Measurements from ENCODE around the gene MPDZ. TPM values are rescaled to one million over a fixed set of nuclear protein-coding genes. Genes with fewer than 3 reads are reported as not detected.
A peak's percentile ranks its signal among the peaks of the same experiment; 100 is the strongest.

The MPDZ gene
- total RNA-seq, 1 experiment from 2014 or later, result not detected

DNA sequence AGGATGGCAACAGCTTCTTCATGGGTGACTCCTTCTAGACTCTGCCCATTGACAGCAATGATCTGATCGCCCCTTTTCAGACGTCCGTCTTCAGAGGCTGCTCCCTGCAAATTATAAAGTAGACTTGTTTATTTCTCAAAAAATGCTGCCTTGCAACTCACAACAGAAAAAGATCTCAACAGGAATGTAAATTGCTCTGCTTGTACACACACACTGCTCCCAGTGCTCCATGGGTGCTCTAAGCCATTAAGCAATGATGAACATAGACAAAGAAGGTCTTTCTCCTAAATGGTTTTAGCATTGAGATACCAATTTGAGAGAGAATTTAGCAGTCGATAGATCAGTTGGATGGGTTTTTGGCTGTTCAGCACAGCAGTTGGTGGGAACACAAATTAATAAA is 172.5 kb downstream of the MPDZ start:
- H3K27ac ChIP-seq (ENCODE audit: low read length), result no peak overlapping the region
- no peak for DNase-seq
- H3K4me3 ChIP-seq (ENCODE audit: low read length), result no peak overlapping the region
- H3K4me1 ChIP-seq (ENCODE audit: low read length), result no peaks in the 10 kb centered on the region
- H3K27me3 ChIP-seq (ENCODE audit: low read length), result no peaks in the 10 kb centered on the region
- no peaks in the 10 kb centered on the region for H3K36me3 ChIP-seq (ENCODE audit: insufficient read depth, low read length)
- H4K20me1 ChIP-seq (ENCODE audit: insufficient read depth, low read depth, low read length), result no peaks in the 10 kb centered on the region
- no peaks in the 10 kb centered on the region for H3K9me2 ChIP-seq (replicated peaks; ENCODE audit: insufficient read depth, low read length)
- H3K79me2 ChIP-seq (ENCODE audit: low read length), result no peaks in the 10 kb centered on the region
- H3K9ac ChIP-seq (ENCODE audit: low read length), result no peak overlapping the region
- H3K4me2 ChIP-seq (ENCODE audit: low read depth, low read length, poor library complexity, severe bottlenecking), result no peak overlapping the region
- no peaks in the 10 kb centered on the region for H3K9me3 ChIP-seq (ENCODE audit: low read length)
- H2AFZ ChIP-seq (ENCODE audit: low read length), result no peak overlapping the region

DNA sequence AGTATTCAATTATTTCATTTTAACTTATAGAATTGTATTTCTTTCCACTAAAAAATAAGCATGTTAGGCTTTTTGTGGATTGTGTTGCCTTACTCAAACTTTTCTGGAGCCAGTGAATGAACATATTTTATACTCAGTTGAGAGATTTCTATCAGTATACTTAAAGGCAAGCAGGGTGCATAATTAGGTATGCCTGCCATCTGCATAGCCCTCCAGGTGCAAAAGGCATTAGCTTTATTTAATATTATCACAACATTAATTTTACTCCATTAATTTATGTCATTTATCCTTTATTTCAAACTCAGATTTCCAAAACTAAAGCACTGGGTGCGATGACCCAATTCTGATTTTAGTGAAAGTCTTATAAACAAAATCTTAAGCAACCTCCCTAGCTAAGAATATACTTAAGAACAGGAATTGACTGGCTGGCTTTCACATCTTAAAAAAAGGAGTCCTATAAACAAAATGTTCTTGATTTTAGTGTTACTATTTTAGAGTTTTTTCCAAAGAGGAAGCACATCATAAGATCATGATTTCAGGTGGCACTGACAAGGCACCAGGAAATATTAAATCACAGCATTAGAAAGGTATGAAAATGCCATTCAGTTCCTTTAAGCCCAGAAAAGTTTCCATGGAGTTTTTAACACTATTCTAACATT is 178.4 kb downstream of the MPDZ start:
- DNase-seq, result no peak
- Histone ChIP-seq H3K9ac (ENCODE audit: low read length) (no peak overlapping the region), H3K36me3 (ENCODE audit: insufficient read depth, low read length) (no peaks in the 10 kb centered on the region), H3K4me1 (ENCODE audit: low read length) (no peaks in the 10 kb centered on the region), H2AFZ (ENCODE audit: low read length) (no peak overlapping the region), H3K27ac (ENCODE audit: low read length) (no peak overlapping the region), H3K4me2 (ENCODE audit: low read depth, low read length, poor library complexity, severe bottlenecking) (no peak overlapping the region), H3K9me3 (ENCODE audit: low read length) (no peaks in the 10 kb centered on the region), H3K9me2 (replicated peaks; ENCODE audit: insufficient read depth, low read length) (no peaks in the 10 kb centered on the region), H3K27me3 (ENCODE audit: low read length) (no peaks in the 10 kb centered on the region), H3K4me3 (ENCODE audit: low read length) (no peak overlapping the region), H3K79me2 (ENCODE audit: low read length) (no peaks in the 10 kb centered on the region), H4K20me1 (ENCODE audit: insufficient read depth, low read depth, low read length) (no peaks in the 10 kb centered on the region)

DNA sequence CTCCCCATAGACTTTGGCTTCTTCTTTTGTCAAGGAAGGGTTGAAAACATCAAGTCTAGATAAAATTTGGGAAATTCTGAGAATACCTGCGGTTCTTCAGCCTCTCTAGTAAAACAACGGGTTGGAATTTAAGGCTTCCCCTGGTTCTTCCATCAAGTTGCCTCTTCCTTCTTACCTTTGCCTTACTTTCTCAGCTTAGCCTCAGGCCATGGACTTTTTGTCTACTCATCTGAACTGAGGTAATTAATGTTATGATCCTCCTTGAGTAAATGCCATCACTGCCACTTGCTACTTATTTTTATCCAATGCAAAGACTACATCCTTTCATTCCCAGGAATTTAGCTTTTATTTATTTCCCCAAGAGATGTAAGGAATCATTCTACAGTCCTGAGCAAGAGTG is 184.4 kb downstream of the MPDZ start:
- Histone ChIP-seq H3K9ac (ENCODE audit: low read length) (no peak overlapping the region), H4K20me1 (ENCODE audit: insufficient read depth, low read depth, low read length) (no peaks in the 10 kb centered on the region), H3K4me3 (ENCODE audit: low read length) (no peak overlapping the region), H3K4me1 (ENCODE audit: low read length) (no peaks in the 10 kb centered on the region), H3K27ac (ENCODE audit: low read length) (no peak overlapping the region), H3K9me3 (ENCODE audit: low read length) (no peaks in the 10 kb centered on the region), H3K27me3 (ENCODE audit: low read length) (no peaks in the 10 kb centered on the region), H3K4me2 (ENCODE audit: low read depth, low read length, poor library complexity, severe bottlenecking) (no peak overlapping the region), H3K36me3 (ENCODE audit: insufficient read depth, low read length) (no peaks in the 10 kb centered on the region), H3K9me2 (replicated peaks; ENCODE audit: insufficient read depth, low read length) (no peaks in the 10 kb centered on the region), H2AFZ (ENCODE audit: low read length) (no peak overlapping the region), H3K79me2 (ENCODE audit: low read length) (no peaks in the 10 kb centered on the region)
- no peak for DNase-seq

DNA sequence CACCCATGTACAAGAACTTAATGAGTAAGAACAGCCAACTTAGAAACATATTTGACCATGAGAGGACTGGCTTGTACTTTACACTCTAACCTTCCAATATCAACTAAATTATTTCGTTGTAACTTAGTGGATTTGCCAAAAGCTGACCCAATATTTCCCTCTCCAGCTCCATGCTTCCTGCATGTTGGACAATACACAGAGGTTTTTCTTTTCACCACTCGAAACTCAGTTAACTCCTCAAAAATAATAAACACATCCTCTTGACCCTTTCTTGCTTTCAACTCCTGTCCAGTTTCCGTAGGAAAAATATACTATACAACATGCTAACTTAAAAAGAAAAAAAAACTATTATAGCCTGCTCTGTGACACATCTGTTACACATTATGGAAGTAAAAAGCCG is 188.9 kb downstream of the MPDZ start:
- Histone ChIP-seq H3K27me3 (ENCODE audit: low read length) (no peaks in the 10 kb centered on the region), H3K27ac (ENCODE audit: low read length) (no peak overlapping the region), H3K79me2 (ENCODE audit: low read length) (no peaks in the 10 kb centered on the region), H2AFZ (ENCODE audit: low read length) (no peak overlapping the region), H3K36me3 (ENCODE audit: insufficient read depth, low read length) (no peaks in the 10 kb centered on the region), H3K9me2 (replicated peaks; ENCODE audit: insufficient read depth, low read length) (no peaks in the 10 kb centered on the region), H4K20me1 (ENCODE audit: insufficient read depth, low read depth, low read length) (no peaks in the 10 kb centered on the region), H3K9ac (ENCODE audit: low read length) (no peak overlapping the region), H3K4me3 (ENCODE audit: low read length) (no peak overlapping the region), H3K4me2 (ENCODE audit: low read depth, low read length, poor library complexity, severe bottlenecking) (no peak overlapping the region), H3K4me1 (ENCODE audit: low read length) (no peaks in the 10 kb centered on the region), H3K9me3 (ENCODE audit: low read length) (no peaks in the 10 kb centered on the region)
- no peak for DNase-seq

DNA sequence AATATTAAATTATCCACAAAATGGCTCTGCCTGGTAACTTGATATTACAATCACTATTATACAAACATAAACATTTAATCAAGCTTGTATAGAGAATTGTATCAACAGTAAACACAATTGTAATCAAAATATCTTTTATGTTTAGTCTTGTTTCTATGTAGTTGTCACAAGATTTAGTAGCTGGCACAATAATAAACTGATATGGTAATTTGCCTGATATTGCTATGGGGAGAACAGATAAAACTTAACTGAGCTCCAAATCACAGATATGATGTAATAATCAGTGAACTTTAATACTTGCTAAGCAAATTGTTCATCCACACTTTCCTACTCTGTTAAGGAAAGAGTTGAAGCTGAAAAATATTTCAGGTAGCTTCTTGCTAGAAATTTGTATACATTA is 189.8 kb downstream of the MPDZ start:
- Histone ChIP-seq H3K9me3 (ENCODE audit: low read length) (no peaks in the 10 kb centered on the region), H3K27ac (ENCODE audit: low read length) (no peak overlapping the region), H3K27me3 (ENCODE audit: low read length) (no peaks in the 10 kb centered on the region), H3K4me2 (ENCODE audit: low read depth, low read length, poor library complexity, severe bottlenecking) (no peak overlapping the region), H3K9me2 (replicated peaks; ENCODE audit: insufficient read depth, low read length) (no peaks in the 10 kb centered on the region), H3K36me3 (ENCODE audit: insufficient read depth, low read length) (no peaks in the 10 kb centered on the region), H3K4me3 (ENCODE audit: low read length) (no peak overlapping the region), H3K4me1 (ENCODE audit: low read length) (no peaks in the 10 kb centered on the region), H3K79me2 (ENCODE audit: low read length) (no peaks in the 10 kb centered on the region), H2AFZ (ENCODE audit: low read length) (no peak overlapping the region), H3K9ac (ENCODE audit: low read length) (no peak overlapping the region), H4K20me1 (ENCODE audit: insufficient read depth, low read depth, low read length) (no peaks in the 10 kb centered on the region)
- no peak for DNase-seq

DNA sequence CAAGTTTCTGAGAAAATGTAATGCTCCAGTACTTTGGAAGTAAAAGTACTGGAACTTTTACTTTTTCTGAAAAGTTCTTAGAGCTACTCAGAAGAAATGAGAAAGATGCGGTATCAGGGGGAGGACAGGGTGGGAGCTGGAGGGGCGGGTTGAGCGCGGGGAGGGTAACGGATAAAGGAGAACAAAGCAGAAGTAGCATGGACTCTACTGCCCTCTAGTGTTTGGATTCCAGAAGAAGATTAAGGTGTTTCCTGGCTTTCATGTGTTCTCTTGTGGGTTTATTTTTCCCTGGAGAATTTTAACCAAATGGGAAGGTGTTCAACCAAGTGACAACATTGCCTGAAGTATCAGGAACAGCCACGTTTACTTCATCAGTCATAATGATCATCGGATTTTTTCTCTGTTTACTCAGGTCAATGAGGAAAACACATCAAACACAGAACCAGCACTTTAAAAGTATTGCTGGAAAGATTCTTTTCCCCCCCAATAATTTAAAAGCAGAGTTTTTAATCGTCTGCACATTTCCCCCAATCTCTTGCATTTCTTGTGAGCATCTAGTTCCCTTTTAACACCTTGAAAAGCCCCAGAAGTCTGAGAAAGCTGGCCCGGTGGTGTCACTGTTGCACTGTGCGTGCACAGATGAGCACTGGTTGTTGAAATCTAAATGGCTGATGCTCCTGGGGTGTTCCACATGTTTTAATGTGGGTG is 190.6 kb downstream of the MPDZ start:
- H2AFZ ChIP-seq (ENCODE audit: low read length), result no peak overlapping the region

DNA sequence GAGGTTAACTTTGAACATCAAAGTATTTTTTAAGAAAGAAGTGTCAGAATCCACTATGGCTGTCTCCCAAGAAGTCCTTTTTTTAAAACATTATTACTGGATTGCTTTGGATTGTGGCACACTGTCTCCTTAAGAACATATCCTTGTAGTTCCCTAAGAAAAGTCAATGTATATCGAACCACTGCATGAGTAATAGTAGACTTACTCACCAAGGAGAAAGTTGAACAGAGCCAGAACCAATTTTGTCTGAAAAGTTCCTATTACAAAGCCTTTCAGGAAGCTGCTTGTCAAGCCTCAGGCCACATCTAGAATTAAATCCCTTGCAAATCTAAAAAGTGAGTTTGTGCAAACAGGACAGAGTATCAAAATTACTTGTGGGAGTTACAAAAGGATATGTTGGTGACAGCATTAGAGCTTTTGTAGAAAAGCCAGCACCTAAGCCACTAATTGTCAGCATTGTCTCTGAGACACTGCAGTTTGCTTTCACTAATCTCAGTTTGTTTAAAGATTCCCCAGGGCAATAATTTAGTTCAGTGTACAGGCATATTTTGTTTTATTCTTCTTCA is 195.4 kb downstream of the MPDZ start:
- Histone ChIP-seq H3K36me3 (ENCODE audit: insufficient read depth, low read length) (no peaks in the 10 kb centered on the region), H3K79me2 (ENCODE audit: low read length) (no peaks in the 10 kb centered on the region), H3K27ac (ENCODE audit: low read length) (no peak overlapping the region), H3K27me3 (ENCODE audit: low read length) (no peaks in the 10 kb centered on the region), H3K9ac (ENCODE audit: low read length) (no peak overlapping the region), H2AFZ (ENCODE audit: low read length) (no peak overlapping the region), H3K9me3 (ENCODE audit: low read length) (no peaks in the 10 kb centered on the region), H4K20me1 (ENCODE audit: insufficient read depth, low read depth, low read length) (no peaks in the 10 kb centered on the region), H3K4me1 (ENCODE audit: low read length) (no peaks in the 10 kb centered on the region), H3K9me2 (replicated peaks; ENCODE audit: insufficient read depth, low read length) (no peaks in the 10 kb centered on the region), H3K4me2 (ENCODE audit: low read depth, low read length, poor library complexity, severe bottlenecking) (no peak overlapping the region), H3K4me3 (ENCODE audit: low read length) (no peak overlapping the region)
- no peak for DNase-seq

More for the DNA sequence above, 190.6 kb downstream of the MPDZ start:
- Histone ChIP-seq H3K79me2 (ENCODE audit: low read length) (no peaks in the 10 kb centered on the region), H3K9ac (ENCODE audit: low read length) (no peak overlapping the region), H3K9me2 (replicated peaks; ENCODE audit: insufficient read depth, low read length) (no peaks in the 10 kb centered on the region), H4K20me1 (ENCODE audit: insufficient read depth, low read depth, low read length) (no peaks in the 10 kb centered on the region), H3K4me1 (ENCODE audit: low read length) (no peaks in the 10 kb centered on the region), H3K36me3 (ENCODE audit: insufficient read depth, low read length) (no peaks in the 10 kb centered on the region), H3K9me3 (ENCODE audit: low read length) (no peaks in the 10 kb centered on the region), H3K27me3 (ENCODE audit: low read length) (no peaks in the 10 kb centered on the region), H3K27ac (ENCODE audit: low read length) (no peak overlapping the region), H3K4me2 (ENCODE audit: low read depth, low read length, poor library complexity, severe bottlenecking) (no peak overlapping the region), H3K4me3 (ENCODE audit: low read length) (no peak overlapping the region)
- DNase-seq, result peak; percentile 73

DNA sequence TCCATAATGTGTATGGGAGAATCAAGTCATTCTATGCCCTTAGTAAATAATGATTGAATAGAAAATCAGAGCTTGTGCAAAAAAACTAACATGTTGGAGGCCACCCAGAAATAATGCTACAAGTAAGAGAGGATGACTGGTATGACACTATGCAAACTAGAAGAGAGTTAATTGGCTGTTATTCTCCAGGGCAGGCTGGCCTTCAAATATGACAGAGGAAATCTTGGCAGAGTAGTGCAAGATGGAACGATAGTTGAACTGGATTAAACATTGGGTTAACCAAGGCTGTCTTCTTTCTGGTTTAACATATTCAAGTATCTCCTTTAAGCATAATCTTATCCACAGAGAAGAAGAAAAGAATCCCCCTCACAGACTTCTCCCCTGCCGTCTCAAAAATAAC is 196.1 kb downstream of the MPDZ start:
- no peak for DNase-seq
- Histone ChIP-seq H3K27me3 (ENCODE audit: low read length) (no peaks in the 10 kb centered on the region), H3K36me3 (ENCODE audit: insufficient read depth, low read length) (no peaks in the 10 kb centered on the region), H3K27ac (ENCODE audit: low read length) (no peak overlapping the region), H3K4me2 (ENCODE audit: low read depth, low read length, poor library complexity, severe bottlenecking) (no peak overlapping the region), H3K4me1 (ENCODE audit: low read length) (no peaks in the 10 kb centered on the region), H4K20me1 (ENCODE audit: insufficient read depth, low read depth, low read length) (no peaks in the 10 kb centered on the region), H3K4me3 (ENCODE audit: low read length) (no peak overlapping the region), H3K9ac (ENCODE audit: low read length) (no peak overlapping the region), H3K9me3 (ENCODE audit: low read length) (no peaks in the 10 kb centered on the region), H3K79me2 (ENCODE audit: low read length) (no peaks in the 10 kb centered on the region), H3K9me2 (replicated peaks; ENCODE audit: insufficient read depth, low read length) (no peaks in the 10 kb centered on the region), H2AFZ (ENCODE audit: low read length) (no peak overlapping the region)

Data from Karpas-422 (cell line).